ENCODE measurements around the gene FBXO42. TPM values are rescaled to one million over a fixed set of nuclear protein-coding genes. Genes with fewer than 3 reads are reported as not detected.

The FBXO42 gene
- total RNA-seq, 1 donor from 2014 or later = 33.1 TPM

DNA sequence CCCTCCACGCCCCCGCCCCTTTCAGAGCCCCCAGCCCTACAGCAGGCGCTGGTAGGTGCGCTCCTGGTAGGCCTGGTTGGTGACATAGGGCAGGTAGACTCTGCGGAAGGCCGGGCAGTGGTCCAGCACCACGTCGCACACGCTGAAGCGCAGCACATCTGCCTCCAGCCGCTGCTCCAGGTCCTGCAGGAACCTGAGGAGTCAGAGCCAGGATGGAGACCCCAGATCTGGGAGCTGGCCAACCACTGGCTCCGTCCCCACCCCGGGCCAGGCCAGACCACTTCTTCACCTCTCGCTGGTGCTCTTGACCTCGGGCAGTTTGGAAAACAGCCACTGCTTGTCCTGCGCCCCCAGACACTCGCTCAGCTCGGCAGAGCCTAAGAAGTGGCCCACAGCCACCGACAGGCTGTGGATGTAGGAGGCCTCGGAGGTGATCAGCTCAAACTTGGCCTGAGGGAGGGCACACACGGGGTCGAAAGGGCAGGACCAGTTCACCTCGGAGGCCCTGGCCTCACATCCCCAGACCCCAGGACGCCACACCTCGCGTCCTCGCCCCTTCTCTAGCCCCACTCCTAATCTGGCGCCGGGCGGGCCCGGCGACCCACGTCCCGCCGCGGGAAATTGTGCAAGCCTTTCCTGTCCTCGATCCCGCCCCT is 146.3 kb downstream of the FBXO42 start:
- DNase-seq (ENCODE audit: low spot score) = no peak

DNA sequence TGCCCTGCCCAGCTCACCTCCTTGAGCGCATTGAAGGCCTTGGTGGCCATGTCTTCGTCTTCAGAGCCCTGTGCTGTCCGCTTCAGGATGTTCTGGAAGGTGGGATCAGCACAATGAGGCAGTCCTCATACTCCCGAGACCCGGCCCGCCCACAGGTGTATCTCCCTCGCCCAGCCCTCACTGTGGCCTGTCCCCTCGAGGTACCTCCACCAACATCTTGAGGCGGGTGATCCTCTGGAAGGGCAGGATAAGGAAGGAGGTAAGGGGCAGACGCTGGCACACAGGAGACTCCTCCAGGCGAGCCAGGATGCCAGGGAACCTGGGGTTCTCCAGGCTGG is 147.0 kb downstream of the FBXO42 start:
- DNase-seq (ENCODE audit: low spot score) = no peak

DNA sequence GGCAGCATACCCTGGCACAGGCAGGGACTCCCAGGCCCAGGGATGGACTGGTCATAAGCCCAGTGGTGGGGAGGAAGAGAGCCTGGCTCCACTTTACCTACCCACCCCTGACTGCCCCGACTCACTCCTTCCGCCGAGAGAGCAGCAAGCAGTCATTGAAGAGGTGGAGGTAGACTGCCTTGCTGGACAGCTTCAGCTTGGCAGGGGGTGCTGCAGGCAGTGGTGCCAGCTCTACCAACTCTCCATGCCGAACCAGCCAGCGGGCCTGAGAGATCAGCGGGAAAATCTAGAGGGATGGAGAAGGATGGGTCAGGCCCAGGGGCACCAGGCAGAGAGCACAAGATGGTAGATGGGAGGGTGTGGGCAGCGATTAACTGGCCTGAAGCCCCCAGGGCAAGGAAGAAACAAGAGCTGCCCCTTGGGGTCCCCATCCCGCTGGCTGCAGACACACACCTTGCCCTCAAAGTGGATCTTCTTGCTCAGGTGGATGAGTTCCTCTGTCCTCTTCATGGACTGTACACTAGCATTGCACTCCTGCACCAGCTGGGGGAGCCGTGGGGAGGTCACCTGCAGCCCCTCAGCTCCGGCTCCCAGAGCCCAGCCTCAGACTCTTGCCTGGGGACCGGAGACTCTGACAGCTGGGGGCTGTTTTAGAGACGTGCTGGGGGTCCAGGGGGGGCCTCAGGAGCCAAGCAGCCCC is 147.5 kb downstream of the FBXO42 start:
- DNase-seq (ENCODE audit: low spot score) = no peak

- DNase-seq (ENCODE audit: low spot score) = no peak
These were observed 148.1 kb downstream of the FBXO42 start for GRCh38 chr1:16204216-16204615.

DNA sequence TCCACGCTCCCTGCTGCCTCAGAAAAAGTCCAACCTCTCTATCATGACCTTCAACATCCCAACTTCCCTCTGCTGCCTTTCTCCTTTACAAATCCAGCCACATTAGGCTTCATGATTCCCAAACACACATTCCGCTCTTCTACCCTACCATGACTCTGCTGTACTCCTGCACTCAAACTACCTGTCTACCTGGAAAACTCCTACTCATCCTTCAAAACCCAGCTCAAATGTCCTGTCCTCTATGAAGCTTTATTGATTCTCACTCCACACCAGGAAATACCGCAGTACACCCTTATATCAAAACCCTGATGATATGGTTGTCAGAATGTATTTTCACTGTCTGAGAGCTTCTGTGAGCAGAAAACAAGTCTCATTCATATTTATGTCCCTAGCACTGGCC is 148.7 kb downstream of the FBXO42 start:
- no peak for DNase-seq (ENCODE audit: low spot score)

DNA sequence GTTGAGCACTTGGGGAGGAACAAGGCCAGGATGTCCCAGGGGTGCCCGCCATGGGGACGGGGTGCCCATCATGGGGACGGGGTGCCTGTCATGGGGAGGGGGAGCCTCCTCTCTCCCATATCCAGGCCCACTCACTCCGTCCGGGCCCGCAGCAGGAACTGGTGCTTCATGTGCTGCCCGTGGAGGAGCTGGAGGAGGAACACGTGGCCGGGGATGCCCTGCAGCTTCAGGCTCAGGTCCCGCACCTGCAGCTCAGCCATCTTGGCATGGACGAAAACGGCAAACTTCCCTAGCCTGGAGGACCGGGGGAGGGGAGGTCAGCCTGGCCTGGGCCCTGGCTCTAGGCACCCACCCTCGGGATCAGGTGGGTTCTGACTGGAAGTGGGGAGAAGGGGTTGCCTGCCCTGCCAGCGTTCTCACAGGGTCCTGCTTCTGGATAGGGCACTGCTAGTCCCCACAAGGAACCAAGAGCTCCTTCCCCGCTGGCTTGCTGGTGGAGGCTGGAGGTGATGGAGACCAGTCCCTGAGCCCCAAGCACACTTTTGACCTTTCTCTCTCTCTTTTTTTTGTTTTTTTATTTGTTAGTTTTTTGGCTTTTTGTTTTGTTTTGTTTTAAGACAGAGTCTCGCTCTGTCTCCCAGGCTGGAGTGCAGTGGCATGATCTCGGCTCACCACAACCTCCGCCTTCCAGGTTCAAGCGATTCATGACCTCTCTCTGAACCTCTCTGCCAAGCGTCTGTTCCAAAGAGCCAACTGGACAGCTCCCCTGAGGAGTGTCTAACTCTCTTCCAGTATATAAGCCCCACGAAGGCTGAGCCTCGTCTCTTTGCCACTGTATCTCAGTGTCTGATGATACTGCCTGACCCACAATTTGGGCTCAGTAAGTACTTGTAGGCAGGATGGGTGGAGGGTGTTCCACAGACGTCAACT is 149.7 kb downstream of the FBXO42 start:
- DNase-seq (ENCODE audit: low spot score) = no peak

DNA sequence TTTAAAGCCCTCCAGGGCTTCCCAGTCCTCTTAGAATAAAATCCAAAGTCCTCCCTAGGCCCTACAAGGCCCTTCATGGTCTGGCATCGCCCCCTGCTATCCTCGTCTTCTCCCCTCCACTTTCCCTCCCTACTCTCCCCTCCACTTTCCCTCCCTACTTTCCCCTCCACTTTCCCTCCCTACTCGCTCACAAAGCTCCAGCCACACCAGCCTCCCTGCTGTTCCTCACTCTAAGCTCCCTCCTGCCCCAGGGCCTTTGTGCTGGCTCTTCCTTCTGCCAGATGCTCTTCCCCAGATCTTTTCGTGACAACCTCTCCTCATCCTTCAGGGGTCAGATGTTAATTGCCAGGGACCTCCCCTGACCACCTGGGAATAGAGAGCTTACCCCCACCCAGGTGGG is 152.6 kb downstream of the FBXO42 start:
- DNase-seq (ENCODE audit: low spot score) = no peak

GRCh38 chr1:16199157-16199501 is 153.2 kb downstream of the FBXO42 start:
- no peak for DNase-seq (ENCODE audit: low spot score)

DNA sequence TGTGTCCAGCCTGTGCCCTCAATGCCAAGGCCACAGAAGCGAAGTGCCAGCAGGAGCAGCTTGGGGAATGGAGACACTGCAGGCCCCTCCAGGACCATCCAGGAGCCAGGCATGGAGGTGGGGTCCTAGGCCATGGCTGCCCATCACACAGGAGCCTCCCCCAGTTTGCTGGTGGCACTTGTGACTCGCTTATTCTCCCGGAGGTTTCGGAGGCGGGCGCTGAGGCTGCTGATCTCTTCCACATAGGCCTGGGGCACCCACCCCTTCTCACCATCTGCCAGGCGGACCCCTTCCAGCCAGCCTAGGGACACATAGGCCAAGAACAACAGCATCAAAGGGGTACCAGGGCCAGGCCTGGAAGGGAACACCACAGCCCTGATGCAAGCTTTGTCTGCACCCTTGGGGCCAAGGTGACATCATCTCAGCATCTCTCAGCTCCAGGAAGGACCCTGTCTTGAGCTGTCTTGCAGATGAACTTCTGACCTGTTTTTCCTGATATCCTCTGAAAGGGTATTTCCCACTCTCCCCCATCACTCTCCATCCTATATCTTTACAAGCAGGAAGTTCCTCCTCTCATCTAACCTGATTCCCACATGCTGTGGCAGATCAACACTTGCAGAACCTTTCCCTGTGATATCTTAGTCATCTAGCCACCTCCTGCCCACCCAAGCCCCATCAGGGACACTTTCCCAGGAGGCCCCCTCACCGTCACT is 153.7 kb downstream of the FBXO42 start:
- no peak for DNase-seq (ENCODE audit: low spot score)

- DNase-seq (ENCODE audit: low spot score) = no peak
These were observed 155.4 kb downstream of the FBXO42 start for GRCh38 chr1:16196874-16197273.

Other genes starting within 250 kb of the FBXO42 start
- gene EPHA2, start 196.4 kb downstream of the FBXO42 start, total RNA-seq = 58.9 TPM
- gene ARHGEF19, start 139.8 kb downstream of the FBXO42 start, total RNA-seq = 24.8 TPM
- gene CPLANE2, start 115.3 kb downstream of the FBXO42 start, total RNA-seq = 9.0 TPM
- 131 TPM for gene SZRD1, start 14.8 kb upstream of the FBXO42 start, total RNA-seq
- gene SPATA21, start 84.9 kb upstream of the FBXO42 start, total RNA-seq = not detected
- 40.6 TPM for gene NECAP2, start 88.2 kb upstream of the FBXO42 start, total RNA-seq
- gene RNU1-1, start 161.8 kb upstream of the FBXO42 start, total RNA-seq = 1,626 TPM